Renal cortical epithelial cell (primary cell): ENCODE data around the gene TMEM41A. TPM values are rescaled to one million over a fixed set of nuclear protein-coding genes. Genes with fewer than 3 reads are reported as not detected.
A peak's percentile ranks its signal among the peaks of the same experiment; 100 is the strongest.

Experiments
- DNase-seq: peaks from one replicate; pipeline ENCODE4 v3.0.0-alpha.2; 2011; ENCODE audit warnings: low read depth
- total RNA-seq: library from RNA; depleted of rRNA; stranded (reverse); fragments of >200 nt; gene quantifications from 2 replicates; pipeline ENCODE4 v1.2.3, GENCODE V29; 2014

TMEM41A gene
- 15.5 and 19.3 TPM in 2 replicates for total RNA-seq

DNA sequence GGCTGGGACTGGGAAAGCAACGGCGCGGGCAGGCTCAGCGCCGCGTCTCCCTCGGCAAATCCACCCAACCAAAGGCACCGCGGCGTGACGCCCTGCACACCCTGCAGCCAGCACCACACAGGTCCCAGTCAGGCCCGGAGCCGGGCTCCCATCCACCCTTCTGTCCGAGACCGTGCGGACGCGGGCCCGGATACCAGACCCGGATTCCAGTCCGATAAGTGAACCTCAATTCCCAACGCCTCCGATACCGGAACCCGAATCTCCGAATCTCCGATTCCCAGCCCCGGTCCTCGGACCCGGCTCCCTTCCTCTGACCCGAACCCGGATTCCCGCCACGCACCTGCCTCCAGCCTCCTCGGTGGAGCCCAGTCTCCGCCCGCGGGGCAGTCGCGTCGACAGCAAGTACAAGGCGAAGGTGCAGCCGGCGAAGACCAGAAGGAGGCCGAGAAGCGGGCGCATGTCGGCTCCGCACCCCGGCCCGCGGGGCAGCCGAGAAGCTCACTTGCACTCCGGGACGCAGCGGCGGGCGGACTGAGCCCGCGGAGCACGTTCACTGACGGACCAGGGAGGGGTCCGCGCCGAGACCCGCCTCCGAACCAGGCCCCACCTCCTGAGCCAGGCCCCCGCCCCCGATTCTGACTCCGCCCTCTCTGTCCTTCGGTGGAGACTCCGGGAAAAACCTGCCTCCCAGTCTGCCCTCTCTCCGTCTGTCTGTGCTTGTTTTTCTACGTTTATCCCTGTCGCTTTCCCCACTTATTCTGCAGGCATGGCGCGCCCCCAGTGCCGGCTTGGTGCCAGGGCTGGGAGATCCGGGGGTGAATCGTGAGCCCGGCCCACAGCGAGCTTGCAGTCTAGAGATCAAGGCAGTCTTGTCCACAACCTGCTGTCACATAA lies at the start of gene TMEM41A:
Gene TMEM41A, minus strand, starts transcription at position 533 of the 894 bp plus-strand sequence. Its CDS starts 74 bp downstream, at position 459.
- peak; percentile 63 for DNase-seq

DNA sequence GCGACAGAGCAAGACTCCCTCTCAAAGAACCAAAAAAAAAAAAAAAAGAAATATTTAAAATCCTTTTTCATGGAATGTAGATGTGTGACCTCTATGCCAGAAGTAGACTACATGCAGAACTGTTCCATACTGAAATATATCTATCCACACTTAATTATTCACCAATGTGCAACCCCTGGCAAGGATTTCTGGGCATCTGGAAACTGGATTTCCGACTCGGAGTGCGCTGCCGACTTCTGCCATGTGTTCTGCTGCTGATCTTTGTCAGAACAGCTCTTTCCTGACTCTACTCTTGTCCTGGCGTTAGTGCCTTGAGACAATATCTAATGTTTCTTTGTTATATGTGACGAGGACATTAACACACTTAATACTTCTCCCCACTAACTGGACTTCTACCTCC lies 41.9 kb upstream of the TMEM41A start:
- no peak for DNase-seq

DNA sequence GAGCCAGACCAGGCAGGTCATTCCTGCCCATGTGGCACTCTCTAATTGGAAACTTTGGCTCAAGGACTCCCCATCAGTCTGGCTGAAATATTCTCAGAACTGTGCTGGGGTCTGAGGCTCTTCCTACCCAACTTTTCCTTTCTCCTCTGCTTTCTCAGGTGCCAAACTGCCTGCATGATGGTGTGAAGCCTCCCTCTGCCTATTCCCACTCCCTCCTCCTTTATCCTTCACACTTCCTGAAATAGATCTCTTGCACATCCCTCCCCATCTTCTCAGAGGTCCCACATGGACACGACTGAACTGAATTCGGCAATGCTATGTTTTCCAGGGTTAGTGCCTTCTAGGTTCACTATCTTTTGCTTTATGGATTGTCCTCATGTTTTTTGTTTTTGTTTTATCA lies 41.1 kb upstream of the TMEM41A start:
- DNase-seq: no peak

DNA sequence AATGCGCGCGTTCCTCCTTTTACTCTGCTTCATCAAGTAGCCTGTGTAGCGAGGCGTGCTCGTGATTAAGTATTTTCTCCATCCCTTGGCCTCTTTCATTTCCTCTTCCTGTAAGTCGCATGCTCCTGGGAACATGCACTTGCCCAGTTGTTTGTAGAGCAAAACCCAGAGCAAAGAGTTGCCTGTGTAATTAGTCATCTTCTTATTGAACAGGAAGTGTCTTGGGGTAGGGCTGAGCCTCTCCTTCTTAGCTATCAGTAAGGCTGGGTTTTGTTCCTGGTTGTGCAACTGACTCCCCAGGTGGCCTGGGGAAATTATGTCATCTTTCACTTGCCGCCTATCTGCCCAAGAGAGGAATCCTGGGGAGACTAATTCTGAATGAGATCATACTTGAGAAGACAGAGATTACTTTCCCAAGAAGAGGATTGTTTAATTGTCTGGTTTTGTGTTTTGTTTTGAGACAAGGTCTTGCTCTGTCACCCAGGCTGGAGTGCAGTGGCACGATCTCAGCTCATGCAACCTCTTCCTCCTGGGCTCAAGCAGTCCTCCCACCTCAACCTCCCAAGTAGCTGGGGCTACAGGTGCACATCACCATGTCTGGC lies 38.6 kb upstream of the TMEM41A start:
- DNase-seq: peak; percentile 100

DNA sequence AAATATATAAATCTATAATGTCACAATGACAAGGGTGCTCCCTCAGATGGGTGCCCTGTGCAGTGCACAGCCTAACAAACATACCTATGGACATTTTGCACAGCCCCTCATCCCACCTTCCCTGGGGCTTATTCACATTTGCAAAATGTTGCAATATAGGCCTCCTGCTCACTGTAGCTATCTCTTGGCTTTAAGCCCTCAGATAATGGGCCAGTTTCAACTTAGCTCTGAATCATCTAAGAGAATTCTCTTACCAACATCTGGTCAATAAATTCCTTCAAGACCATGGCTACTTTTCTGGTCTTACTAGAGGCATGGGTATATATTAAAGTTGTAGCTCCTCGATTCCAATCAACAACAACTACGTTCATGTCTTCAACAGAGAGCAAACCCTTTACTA lies 35.7 kb upstream of the TMEM41A start:
- no peak for DNase-seq

DNA sequence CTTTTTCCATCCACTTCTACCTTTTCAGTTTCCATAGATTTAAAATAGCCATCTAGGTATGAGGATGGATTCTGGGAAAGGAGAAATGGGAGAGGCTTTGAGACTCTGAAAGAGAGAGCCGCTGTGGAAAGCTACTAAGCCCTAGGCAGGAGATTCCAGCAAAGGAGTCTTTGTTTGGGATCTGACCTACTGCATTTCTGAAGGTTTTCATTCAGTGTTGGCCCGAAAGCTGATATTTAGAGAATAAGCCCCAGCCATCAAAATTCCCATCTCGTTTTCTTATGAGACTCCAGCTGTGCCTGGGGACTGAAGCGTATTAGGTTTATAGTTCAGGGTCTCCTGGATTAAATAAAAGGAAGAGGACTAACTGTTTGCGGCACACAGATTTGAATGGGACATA lies 34.1 kb upstream of the TMEM41A start:
- no peak for DNase-seq

DNA sequence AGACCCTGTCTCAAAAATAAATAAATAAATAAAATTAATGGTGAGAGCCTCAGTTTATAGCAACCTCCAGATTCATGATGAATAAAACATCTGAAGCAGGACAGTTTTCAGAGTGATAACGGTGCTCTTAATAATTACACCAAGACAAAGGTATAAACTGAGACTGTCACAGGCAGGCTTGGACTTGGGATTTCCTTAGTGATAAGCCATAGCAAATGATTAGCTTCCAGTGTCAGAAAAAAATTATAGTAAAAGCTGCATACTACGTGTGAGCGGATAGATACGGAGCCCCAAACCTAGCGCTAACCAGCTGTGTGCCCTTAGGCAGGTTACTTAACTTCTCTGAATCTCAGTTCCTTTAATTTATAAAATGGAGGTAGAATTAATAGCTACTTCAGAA lies 32.0 kb upstream of the TMEM41A start:
- no peak for DNase-seq

DNA sequence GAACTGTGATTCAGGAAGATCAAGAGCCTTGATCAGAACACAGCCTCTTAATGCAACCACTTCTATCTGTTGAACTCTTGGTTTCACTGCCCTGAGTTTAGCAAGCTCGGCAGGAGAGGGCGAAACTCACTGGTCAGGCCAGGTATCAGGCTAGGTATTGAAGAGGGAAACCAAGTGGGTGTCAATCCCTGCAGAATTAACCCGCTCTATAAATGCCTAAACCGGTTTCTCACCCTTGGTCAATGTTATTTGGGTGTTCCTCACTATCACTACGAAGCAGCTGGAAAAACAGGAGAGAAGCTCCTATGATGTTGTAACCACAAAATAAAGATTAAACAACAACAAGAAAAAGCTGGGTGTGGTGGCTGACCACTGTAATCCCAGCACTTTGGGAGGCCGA lies 29.7 kb upstream of the TMEM41A start:
- no peak for DNase-seq

DNA sequence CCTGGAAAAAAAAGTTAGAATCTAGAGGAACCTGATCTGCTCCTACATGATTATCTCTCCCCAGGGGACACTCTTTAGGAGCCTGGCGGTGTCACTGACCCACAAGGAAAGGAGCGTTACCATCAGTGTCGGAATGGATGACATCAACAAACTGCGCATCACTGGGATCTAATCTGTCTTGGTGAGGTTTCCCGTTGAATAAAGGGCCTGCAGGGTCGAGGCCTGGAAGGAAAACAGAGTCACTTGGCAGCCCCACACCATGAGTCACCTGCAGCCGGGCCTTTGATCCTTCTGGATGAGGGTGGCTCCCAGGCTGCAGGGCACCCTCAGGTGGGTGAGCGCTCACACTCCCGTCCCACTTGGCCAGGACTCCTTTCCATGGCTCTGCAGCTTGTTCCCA lies 28.5 kb upstream of the TMEM41A start:
- DNase-seq: peak; percentile 18

DNA sequence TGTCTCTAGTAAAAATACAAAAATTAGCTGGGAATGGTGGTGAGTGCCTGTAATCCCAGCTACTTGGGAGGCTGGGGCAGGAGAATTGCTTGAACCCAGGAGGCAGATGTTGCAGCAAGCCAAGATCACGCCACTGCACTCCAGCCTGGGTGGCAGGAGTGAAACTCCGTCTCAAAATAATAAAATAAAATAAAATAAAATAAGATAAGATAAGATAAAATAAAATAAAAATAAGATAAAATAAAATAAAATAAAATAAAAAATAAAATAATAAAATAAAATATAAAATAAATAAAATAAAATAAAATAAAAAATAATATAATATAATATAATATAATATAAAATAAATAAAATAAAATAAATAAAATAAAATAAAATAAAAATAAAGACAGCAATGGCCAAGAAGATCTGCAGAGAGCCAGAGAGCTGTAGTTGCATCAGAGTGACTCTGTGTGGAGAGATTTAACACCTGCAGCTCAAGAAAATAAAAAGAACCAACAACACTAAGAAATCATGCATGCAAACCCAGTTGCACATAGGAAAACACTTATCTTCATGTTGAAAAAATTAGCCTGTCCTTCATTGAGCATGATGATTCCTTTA lies 27.6 kb upstream of the TMEM41A start:
- no peak for DNase-seq

DNA sequence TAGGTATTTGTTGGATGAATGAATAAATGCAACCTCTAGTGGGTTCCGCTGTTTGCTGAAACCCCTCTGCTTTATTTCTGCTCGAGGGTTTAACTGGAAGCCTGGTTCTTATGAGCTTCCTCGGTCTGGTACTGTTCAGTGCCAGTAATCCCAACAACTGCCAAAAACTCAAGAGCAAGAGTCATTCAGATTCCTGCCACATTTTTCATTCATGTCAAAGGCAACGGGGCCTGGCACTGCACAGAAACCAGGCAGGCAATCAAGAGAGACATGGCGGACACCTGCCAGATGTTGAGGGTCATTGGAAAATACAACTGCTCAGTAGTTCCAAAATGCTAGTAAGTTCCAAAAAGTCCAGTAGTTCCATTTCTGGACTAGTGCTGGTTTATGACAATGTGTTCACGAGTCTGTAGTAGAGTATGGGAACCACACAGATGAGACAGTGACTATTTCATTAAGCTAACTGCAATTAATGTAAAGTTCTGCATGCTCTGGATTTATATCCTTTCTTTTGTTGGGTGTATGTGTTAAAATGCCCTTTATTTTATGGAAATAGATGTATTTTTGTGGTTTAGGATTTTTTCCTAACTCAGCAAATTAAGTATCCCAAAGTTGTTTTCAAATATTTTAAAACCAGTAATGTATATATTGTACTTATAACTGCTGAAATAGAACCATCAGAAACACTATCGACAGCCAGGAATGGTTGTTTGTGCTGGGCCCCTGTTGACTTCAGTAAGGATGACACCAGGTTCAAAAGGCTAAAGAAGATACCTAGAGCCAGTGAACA lies 22.7 kb upstream of the TMEM41A start:
- DNase-seq: no peak

DNA sequence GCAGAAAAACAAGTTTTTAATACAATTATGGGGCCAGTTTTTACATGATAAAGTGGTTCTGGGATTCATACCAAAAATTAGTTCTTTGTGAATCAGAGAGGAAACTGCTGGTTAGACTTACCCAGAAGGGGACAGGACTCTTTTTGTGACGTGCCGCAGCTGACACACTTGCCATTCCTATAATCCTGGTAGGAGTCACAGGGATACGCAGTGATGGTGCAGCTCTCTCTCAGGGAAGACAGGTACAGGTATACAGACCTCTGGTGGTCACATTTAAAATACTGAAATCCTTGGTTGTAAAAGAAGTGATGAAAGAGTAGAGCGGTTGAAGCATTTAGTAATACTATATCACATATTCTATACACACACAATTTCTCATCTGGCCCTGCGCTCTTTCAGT lies 20.2 kb upstream of the TMEM41A start:
- no peak for DNase-seq

DNA sequence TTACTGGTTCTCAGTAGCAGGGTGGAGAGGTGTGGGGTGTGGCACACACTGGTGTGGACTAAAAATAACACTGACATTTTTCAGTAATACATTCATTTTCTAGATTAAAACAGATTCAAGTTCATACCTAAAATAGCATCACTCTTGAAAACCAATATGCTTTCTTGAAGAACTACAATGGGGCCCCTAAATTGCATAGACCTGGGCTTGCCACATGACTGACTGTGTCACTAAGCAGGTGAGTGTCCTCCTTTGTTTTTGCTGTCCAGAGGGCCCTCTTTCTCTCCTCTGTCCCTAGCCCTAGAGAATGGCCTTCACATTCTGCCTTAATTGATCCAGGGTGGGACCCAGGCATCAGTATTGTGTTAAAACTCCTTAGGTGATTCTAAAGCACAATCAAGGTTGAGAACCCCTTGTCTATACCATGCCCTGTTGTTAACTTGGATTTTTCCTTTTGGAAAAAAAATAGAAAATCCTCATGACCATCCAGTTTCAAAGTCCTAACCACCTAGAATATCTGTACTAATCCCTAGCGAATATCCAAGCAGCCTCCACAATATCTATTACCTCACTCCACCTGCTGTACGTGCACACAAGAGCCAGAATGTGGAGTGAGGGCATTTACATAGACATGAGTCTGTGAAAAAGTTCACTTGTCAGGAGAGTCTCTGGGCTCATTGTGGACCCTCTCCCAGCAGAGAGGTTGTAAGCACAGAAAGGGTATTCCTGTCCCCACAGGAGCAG lies 18.7 kb upstream of the TMEM41A start:
- no peak for DNase-seq

DNA sequence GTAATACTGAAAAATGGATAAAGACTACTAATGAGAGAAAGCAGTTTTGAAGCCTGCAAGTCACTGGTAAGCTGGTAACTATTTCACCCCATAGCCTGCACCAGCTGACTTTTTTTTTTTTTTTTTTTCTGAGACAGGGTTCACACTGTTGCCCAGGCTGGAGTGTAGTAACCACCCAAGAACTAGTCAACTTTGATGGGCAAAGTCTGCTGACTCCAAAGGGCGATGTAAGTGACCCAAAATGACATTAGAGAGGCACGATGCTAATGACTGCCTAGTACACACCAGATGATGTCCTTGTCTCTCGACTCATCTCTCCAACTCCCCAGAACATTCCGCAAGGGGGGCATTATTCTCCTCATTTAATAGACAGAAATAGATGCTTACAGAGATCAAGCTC lies 12.9 kb upstream of the TMEM41A start:
- DNase-seq: no peak

DNA sequence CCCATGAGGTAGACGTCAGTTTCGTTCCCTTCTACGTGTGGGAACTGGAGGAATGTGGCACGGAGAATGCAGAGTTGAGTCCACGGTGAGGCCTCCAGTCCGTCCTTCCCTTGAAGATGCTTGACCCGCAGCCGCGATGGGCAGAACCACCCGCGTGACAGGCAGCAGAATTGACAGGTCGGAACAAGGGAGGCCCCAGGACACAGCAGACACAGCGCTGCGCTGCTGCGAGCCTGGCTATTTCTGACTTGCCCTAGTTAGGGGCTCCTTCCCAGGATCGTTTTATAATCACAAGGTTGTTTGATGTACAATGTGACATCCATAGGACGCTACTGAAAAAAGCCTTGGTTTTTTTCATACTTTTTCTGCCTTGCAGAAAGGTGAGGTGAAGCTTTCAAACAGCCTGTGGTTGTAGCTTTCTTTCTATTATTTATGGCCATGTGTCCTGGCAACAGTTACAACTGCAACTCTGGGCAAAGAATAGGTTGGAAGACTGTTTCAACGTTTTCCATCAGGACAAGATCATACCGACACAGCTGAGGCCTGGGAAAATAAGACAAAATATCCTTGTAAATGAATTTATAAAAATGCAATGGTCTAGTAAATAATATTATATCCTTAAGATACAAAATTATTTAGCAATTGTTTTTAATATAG lies 9.6 kb upstream of the TMEM41A start:
- DNase-seq: no peak

DNA sequence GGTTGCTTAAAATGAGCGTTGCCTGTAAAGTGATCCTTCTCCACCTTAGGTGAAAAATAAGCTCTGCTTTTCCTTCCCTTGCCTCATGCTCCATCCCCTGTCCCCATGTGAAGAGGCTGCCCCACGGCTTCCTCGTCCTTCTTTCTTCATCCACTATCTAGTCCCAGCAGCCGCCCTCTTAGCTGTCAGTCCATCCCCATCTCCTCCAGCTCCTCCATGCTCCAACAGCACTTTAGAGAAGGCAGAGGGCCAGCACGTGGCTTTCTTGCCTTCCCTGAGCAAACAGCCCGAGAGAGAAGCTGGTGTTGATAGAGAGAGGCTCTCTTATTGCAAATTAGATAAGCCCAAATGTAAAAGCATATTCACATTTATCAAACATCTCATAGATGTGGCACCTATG lies 9.0 kb upstream of the TMEM41A start:
- no peak for DNase-seq

DNA sequence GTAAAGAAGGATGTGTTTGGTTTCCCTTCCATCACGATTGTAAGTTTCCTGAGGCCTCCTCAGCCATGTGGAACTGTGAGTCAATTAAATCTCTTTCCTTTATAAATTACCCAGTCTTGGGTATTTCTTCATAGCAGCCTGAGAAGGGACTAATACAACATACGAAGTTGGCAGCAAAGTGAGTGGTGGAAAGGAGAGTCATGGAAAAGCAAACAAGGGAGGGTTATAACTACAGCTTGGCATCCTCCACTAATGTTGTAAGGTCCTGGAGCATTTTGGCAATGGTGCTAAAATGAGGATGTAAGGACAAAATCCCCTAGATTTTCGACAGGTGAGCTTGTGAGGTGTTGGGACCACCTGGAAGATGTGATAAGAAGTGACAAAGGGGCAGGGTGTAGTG lies 5.8 kb upstream of the TMEM41A start:
- no peak for DNase-seq

DNA sequence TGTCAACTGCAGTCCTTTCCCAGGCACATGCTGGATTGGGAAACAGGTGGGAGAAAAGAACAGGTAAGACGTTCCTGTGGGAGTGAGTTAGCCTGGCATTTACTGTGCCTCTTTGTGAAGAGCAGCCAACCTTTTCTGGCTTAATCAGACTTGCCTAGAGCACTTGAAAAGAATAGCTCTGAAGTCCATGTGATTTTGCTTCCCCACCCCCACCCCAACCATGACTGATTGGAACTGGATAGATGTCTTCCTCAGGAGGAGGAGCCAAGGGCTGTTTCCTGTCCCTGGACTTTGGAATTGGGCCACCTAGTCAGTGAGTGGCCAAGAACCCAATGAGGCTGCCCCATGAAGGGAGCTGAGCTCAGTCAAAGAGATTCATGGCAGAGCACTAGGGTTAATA lies 4.7 kb upstream of the TMEM41A start:
- DNase-seq: no peak

DNA sequence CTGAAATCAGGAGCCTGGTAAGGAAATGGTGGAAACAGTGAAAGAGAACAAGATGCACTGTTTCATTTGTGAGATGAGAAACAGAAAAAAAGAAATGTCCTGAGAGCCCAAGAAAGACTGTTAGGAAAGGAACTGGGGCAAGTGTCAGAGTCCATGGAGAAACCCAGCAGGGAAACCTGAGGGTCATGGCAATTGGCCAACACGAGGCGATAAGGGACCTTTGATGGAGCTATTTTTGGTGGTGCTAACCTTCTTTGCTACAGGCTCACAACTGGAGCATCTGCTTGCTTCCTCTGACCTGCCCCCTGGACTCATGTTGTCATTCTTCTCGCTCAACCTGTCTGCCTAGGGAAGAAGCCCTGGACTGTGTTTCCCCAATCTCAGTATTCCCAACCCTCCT lies 4.2 kb upstream of the TMEM41A start:
- DNase-seq: no peak

DNA sequence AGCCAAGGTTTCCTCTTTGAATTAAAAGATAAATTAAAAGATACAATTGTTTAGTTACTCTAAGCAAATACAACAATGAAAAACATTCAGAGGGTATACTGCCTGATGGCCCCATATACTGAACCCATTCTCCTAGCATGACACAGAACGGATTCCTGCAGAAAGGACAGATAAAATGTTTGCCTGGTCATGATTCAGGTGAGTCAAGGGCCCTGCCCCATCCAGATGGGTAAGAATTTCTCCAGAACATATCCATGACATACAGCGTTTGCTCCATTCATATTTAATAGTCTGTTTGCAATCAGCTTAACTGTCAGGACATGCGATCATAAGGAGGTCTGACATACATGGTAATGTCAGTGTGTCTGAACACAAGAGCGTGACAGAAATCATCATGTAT lies 8.6 kb downstream of the TMEM41A start:
- no peak for DNase-seq

DNA sequence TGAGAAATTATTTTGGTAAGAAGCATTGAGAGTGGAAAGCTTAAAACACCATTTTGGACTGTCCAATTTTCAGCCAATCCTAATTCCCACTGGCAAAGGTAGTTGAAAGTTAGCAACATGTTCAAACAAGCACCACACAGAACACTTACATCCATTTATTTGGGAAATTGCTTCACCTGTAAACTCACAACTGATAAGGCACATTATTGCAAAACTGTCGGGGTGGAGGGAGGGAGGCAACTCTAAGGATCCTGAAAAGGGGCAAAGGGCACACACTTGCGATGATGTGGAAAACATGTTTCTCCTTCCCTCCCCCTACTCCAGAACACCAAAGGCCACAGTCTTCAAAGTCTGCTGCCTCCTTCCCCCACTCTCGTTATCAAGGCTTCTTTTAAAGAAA lies 9.4 kb downstream of the TMEM41A start:
- DNase-seq: no peak
